ENCODE results near the gene EPHB1. TPM values are rescaled to one million over a fixed set of nuclear protein-coding genes. Genes with fewer than 3 reads are reported as not detected.
"Not testable (repeated sequence)": the region's sequence is repeated elsewhere in the genome, so short reads cannot be mapped to it uniquely, and the experiment has no call there.

EPHB1 gene
- total RNA-seq, 4 donors from 2014 or later = 0.30 to 5.3 (median 2.6) TPM

DNA sequence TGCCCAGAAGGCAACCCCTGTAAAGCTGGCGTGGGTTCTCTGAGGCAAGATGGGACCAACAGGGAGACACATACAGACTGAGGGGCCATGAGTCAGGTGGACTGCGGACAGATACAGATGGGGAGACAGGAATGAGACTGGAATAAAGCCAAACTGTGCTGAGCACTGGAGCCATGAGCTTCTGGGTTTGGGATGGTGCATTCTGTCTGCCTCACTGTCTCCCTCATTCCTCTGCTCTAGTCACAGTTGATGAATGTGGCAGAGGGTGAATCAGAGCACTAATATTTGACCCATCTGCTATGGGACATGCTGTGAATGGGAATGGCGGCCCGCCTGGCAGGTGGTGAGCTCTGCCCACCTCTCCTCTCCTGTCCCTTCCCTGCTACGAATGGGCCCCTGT is 262.9 kb downstream of the EPHB1 start:
- Histone ChIP-seq H3K27me3 (no peaks in the 10 kb centered on the region), H3K9me3 (peaks cover 0 to 9% (median 0%) of the 10 kb centered on the region in 4 donors), H3K4me3 (no peak overlapping the region), H3K4me1 (no peaks in the 10 kb centered on the region), H3K36me3 (no peaks in the 10 kb centered on the region), H3K27ac (no peak overlapping the region)
- no peak for DNase-seq (ENCODE audit: low spot score in 2 of 2)
- 84 to 90% methylated on average over 5 of the region's 5 CpGs for WGBS, 2 donors
- TF ChIP-seq EP300 (IDR thresholded peaks at IDR 0.05) (no peak), POLR2A (IDR thresholded peaks at IDR 0.05) (no peak)
- TF ChIP-seq, protein P1, sequence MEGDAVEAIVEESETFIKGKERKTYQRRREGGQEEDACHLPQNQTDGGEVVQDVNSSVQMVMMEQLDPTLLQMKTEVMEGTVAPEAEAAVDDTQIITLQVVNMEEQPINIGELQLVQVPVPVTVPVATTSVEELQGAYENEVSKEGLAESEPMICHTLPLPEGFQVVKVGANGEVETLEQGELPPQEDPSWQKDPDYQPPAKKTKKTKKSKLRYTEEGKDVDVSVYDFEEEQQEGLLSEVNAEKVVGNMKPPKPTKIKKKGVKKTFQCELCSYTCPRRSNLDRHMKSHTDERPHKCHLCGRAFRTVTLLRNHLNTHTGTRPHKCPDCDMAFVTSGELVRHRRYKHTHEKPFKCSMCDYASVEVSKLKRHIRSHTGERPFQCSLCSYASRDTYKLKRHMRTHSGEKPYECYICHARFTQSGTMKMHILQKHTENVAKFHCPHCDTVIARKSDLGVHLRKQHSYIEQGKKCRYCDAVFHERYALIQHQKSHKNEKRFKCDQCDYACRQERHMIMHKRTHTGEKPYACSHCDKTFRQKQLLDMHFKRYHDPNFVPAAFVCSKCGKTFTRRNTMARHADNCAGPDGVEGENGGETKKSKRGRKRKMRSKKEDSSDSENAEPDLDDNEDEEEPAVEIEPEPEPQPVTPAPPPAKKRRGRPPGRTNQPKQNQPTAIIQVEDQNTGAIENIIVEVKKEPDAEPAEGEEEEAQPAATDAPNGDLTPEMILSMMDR (IDR thresholded peaks at IDR 0.05) = no peak

DNA sequence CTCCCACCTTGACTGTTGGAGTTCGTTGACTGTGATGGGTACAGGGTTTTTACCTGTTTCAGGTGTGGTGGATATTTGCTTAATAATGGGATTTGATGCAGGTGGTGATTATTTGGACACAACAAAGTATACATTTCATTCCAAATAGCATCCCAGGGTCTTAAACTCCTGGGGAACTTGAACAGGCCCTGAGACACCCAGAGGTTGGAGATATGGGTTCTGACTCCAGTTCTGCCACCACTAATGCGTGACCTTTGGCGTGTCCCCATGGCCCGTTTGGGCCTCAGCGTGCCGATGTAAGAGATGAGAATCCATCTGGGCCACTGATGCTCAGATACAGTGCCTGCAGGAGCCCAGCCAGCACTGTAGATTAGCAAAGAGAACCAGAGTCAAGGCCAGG is 264.5 kb downstream of the EPHB1 start:
- H3K4me3 ChIP-seq = no peak overlapping the region
- peaks cover 0 to 14% (median 0%) of the 10 kb centered on the region in 4 donors for H3K9me3 ChIP-seq
- no peaks in the 10 kb centered on the region for H3K4me1 ChIP-seq
- H3K27me3 ChIP-seq = no peaks in the 10 kb centered on the region
- H3K36me3 ChIP-seq = no peaks in the 10 kb centered on the region
- no peak overlapping the region for H3K27ac ChIP-seq
- 85 to 89% methylated on average over 6 of the region's 6 CpGs for WGBS, 2 donors
- no peak for TF ChIP-seq POLR2A (IDR thresholded peaks at IDR 0.05)
- no peak for TF ChIP-seq EP300 (IDR thresholded peaks at IDR 0.05)
- TF ChIP-seq, protein P1 (IDR thresholded peaks at IDR 0.05) = no peak
- no peak for DNase-seq (ENCODE audit: low spot score in 2 of 2)

GRCh38 chr3:135066844-135067727 is 272.0 kb downstream of the EPHB1 start:
- not testable (repeated sequence) for H3K27ac ChIP-seq; H3K36me3 ChIP-seq; H3K27me3 ChIP-seq; DNase-seq (ENCODE audit: low spot score in 2 of 2); H3K4me1 ChIP-seq; H3K4me3 ChIP-seq
- H3K9me3 ChIP-seq = peaks cover 0 to 22% (median 0%) of the 10 kb centered on the region in 4 donors
- 56 to 65% methylated on average over 5 of the region's 5 CpGs for whole genome bisulfite sequencing, 2 donors

- H3K4me3 ChIP-seq = no peak overlapping the region
- H3K27ac ChIP-seq = no peak overlapping the region
- H3K27me3 ChIP-seq = no peaks in the 10 kb centered on the region
- H3K4me1 ChIP-seq = no peaks in the 10 kb centered on the region
- TF ChIP-seq EP300 (IDR thresholded peaks at IDR 0.05) = no peak
- TF ChIP-seq POLR2A (IDR thresholded peaks at IDR 0.05) = no peak
- TF ChIP-seq, protein P1 (IDR thresholded peaks at IDR 0.05) = no peak
- WGBS, 2 donors = 82 to 85% methylated on average over 5 of the region's 5 CpGs
- no peak for DNase-seq (ENCODE audit: low spot score in 2 of 2)
- H3K36me3 ChIP-seq = no peaks in the 10 kb centered on the region
- H3K9me3 ChIP-seq = peaks cover 0 to 17% (median 0%) of the 10 kb centered on the region in 4 donors
Measured at GRCh38 chr3:135068011-135068410, 273.0 kb downstream of the EPHB1 start.

GRCh38 chr3:135069406-135069805 is 274.3 kb downstream of the EPHB1 start:
- Histone ChIP-seq H3K36me3 (no peaks in the 10 kb centered on the region), H3K27ac (no peak overlapping the region), H3K9me3 (peaks cover 0 to 18% (median 0%) of the 10 kb centered on the region in 4 donors), H3K4me1 (no peaks in the 10 kb centered on the region), H3K27me3 (no peaks in the 10 kb centered on the region), H3K4me3 (no peak overlapping the region)
- TF ChIP-seq POLR2A (IDR thresholded peaks at IDR 0.05) = no peak
- TF ChIP-seq, protein P1 (IDR thresholded peaks at IDR 0.05) = no peak
- TF ChIP-seq EP300 (IDR thresholded peaks at IDR 0.05) = no peak
- 66 to 82% methylated on average over 2 of the region's 2 CpGs for WGBS, 2 donors
- DNase-seq (ENCODE audit: low spot score in 2 of 2) = no peak
